GM12872 (cell line): ENCODE results near the gene CWH43.
A peak's percentile ranks its signal among the peaks of the same experiment; 100 is the strongest.

Experiments used
- CTCF ChIP-seq: IDR thresholded peaks from 3 replicates; pipeline ENCODE4 v1.5.1; 2011; ENCODE audit warnings: low read depth, mild to moderate bottlenecking, low read length, moderate library complexity; ENCODE audit not compliant: insufficient read depth

The CWH43 gene

GRCh38 chr4:48985976-48986653 lies at the start of gene CWH43:
Gene CWH43 (plus strand): TSS chr4:48986275. CDS start chr4:48986430, 155 bp downstream.
- TF ChIP-seq CTCF = no peak

GRCh38 chr4:48937033-48937432 lies 49.0 kb upstream of the CWH43 start:
- TF ChIP-seq CTCF = no peak

- TF ChIP-seq CTCF = no peak
These were observed 47.2 kb upstream of the CWH43 start for GRCh38 chr4:48938831-48939230.

- no peak for TF ChIP-seq CTCF
These were observed 46.3 kb upstream of the CWH43 start for GRCh38 chr4:48939785-48940184.

GRCh38 chr4:48943387-48943786 lies 42.7 kb upstream of the CWH43 start:
- TF ChIP-seq CTCF = 0 out of 3 replicates have a peak, but pooled peaks have one; percentile 10

GRCh38 chr4:48944252-48944651 lies 41.8 kb upstream of the CWH43 start:
- TF ChIP-seq CTCF = no peak

- TF ChIP-seq CTCF = peak; percentile 72
These were observed 41.3 kb upstream of the CWH43 start for GRCh38 chr4:48944756-48945241.

GRCh38 chr4:48945981-48946380 lies 40.1 kb upstream of the CWH43 start:
- no peak for TF ChIP-seq CTCF
